Mesenteric fat pad (tissue), 1 donor: ENCODE measurements around the gene AP1G2. TPM values are rescaled to one million over a fixed set of nuclear protein-coding genes. Genes with fewer than 3 reads are reported as not detected.
"Not testable (repeated sequence)": the region's sequence is repeated elsewhere in the genome, so short reads cannot be mapped to it uniquely, and the experiment has no call there.

ENCODE experiments used
- DNase-seq: peaks from one replicate; pipeline ENCODE4 v3.0.0-alpha.2; 2020; ENCODE audit warnings: low spot score
- long read RNA-seq: library from polyadenylated mRNA; unstranded; transcript quantifications from one replicate; pipeline ENCODE4 v2.0.0, GENCODE V29; 2020
- total RNA-seq: library from RNA; stranded (reverse); fragmentation: NEBNext Ultra II Directional; extraction: Animal tissue kit (Norgen Biotek cat#: 25700); gene quantifications from one replicate; pipeline ENCODE4 v1.2.1, GENCODE V29; 2021
- donor health status: DM: yes; HTN: yes; CAD: no.

The AP1G2 gene, protein sequence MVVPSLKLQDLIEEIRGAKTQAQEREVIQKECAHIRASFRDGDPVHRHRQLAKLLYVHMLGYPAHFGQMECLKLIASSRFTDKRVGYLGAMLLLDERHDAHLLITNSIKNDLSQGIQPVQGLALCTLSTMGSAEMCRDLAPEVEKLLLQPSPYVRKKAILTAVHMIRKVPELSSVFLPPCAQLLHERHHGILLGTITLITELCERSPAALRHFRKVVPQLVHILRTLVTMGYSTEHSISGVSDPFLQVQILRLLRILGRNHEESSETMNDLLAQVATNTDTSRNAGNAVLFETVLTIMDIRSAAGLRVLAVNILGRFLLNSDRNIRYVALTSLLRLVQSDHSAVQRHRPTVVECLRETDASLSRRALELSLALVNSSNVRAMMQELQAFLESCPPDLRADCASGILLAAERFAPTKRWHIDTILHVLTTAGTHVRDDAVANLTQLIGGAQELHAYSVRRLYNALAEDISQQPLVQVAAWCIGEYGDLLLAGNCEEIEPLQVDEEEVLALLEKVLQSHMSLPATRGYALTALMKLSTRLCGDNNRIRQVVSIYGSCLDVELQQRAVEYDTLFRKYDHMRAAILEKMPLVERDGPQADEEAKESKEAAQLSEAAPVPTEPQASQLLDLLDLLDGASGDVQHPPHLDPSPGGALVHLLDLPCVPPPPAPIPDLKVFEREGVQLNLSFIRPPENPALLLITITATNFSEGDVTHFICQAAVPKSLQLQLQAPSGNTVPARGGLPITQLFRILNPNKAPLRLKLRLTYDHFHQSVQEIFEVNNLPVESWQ
- total RNA-seq: 32.8 TPM
- long read RNA-seq, transcript AP1G2-202 (22 exons, 2,609 nt): major isoform, 11 of 40 reads
- long read RNA-seq, partial matches to known transcripts: 10 of 40 reads
- long read RNA-seq, other reads (novel, unspliced or antisense): 18 of 40 reads

DNA sequence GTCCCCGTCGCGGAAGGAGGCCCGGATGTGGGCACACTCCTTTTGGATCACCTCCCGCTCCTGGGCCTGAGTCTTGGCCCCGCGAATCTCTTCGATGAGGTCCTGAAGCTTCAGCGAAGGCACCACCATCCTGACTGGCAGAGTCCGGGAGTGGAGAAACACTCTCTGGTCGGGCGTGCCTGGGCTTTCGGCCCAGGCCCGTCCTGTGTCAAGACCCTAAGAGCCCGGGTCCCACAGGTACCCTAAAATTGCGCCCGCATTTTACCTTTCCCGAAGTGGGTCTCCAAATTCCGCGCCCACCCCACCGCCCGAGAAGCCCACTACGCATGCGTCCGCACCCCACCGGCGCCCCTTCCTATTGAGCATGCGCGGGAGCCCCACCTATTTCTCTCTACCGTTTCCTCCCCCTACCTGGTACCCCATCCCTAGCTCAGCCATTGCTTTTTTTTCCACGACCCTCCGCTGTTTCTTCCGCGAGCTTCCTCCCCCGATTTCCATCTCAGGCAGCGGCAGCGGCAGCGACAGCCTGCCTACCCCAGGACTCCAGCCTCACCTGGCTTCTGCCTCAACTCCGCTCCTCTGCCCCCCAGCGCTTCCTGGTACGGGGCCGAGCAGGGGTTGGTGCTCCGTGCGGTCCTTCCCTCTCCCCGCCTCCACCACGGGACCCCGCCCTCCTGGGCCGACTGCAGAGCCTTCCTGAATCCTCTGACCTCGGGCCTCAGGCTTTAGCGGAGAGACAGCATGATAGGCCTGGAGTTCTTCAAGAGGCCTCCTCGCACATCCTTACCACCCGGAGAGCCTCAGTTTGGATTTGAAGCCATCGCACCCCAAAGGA lies at the start of gene AP1G2:
Gene AP1G2, minus strand, starts transcription at position 606 of the 835 bp plus-strand sequence. Its CDS starts 477 bp downstream, at position 129.
- peak; percentile 93 for DNase-seq

DNA sequence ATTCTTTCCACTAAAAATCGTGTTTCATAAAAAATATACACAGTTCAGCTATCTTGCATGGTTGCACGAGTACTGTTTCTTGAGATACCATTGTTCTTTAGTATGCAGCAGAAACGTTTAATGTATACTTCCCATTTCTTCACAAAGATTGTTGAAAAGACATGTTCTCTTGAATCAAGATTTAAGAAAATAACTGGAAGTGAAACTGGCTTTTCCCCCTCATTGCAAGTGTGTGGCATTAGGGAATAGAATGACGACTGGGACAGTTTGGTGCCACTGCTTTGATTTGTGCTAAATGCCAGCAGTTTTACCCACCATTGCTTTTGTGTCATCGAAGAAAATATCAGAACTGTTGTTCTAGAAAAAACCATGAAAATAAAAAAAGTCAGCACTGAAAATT lies 48.3 kb upstream of the AP1G2 start:
- no peak for DNase-seq

DNA sequence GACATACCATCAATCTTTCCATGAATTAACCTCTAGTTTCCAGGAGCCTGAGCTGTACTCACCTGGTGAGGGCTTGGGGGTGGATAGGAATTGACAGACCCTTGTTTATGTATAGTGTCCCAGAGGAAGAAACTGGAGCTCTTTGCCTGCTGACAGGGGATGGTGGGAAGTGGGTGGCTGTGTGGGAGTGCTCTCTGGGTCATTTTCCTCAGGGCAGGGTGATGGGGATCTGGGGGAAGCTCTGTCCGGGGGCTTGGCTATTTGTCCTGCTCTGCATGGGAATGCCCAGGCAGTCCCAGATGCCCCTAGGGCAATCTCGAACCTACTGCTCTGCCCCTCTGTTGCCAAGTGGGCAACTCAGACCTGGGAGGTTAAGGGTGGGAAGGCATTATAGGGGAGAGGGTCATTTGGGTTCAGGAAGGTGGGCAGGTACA lies 46.8 kb upstream of the AP1G2 start:
- no peak for DNase-seq

DNA sequence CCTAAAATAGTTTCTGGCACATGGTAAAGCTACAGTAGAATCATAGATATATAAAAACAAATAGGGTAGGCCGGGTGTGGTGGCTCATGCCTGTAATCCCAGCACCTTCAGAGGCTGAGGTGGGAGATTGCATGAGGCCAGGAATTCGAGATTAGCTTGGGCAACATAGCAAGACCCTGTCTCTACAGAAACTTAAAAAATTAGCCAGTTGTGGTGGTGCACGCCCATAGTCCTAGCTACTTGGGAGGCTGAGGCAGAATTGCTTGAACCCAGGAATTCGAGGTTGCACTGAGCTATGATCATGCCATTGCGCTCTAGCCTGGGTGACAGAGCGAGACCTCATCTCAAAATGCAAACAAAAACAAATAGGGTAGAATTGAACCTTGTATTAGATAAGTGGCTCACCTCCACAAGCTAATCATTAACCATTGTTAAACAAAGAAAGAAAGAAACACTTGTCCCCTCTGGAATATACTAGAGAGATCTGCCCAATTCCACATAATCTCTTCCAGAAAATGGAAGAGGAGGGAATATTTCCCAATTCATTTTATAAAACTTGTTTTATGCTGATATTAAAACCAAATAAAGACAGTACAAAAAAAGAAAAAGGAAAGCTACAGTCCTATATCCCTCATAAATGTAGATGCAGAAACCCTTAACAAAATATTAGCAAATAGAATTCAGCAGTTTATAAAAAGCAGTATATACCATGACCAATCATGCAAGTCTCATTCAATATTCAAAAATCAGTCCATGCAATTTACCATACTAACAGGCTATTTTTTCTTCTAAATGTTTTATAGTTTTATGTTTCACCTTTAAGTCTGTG lies 45.9 kb upstream of the AP1G2 start:
- no peak for DNase-seq

DNA sequence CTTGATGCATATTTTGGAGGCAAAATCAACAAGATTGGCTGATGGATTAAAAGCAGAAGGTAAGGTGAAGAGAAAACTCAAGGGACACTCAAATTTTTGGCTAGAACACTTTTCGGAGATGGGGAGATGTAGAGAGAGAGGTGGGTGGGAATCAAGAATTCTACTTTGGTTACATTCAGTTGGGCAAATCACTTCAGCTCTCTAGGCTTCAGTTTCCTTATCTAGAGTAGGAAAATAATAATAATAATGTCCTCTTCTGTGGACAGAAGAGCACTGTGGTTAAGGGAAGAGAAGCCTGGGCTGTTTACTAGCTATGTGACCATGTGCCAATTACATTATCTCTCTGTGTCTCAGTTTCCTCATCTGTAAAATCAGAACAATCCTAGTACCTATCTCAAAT lies 45.2 kb upstream of the AP1G2 start:
- no peak for DNase-seq

DNA sequence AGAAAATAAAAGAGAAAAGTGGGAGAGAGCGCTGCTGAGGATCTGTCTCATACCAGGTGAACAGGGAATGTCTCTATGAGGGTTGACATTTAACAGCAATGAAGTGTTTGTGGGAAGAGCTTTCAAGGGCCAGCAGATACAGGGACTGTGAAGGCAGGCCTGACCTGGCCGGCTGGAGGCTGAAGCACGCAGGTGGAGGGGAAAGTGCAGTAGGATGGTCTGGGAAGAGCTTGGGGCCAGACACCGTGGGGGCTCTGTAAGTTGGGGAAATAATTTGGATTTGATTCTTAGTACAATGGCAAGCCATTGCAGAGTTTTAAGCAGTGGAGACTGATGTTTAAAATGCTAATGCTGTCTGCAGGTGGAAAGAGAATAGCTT lies 44.8 kb upstream of the AP1G2 start:
- no peak for DNase-seq

DNA sequence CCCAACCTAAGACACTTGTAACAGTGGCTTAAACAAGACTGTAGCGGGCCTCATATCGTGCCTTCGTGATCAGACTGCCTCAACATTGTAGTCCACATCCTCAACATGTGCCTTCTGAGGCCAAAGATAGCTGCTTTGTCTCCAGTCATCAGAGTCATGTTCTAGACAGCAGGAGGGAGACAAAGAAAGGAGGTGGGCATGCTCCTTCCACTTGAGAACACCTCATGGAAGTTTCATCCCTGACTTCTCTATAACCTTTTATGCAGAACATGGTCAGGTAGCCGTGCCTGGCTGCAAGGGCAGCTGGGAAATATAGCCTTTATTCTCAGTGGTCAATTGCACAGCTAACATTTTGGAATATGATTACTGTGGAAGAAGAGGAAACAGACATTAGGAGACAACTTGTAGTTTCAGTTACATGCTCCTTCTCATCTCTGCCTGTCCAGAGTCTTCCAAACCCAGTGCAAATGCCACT lies 43.3 kb upstream of the AP1G2 start:
- DNase-seq: no peak

DNA sequence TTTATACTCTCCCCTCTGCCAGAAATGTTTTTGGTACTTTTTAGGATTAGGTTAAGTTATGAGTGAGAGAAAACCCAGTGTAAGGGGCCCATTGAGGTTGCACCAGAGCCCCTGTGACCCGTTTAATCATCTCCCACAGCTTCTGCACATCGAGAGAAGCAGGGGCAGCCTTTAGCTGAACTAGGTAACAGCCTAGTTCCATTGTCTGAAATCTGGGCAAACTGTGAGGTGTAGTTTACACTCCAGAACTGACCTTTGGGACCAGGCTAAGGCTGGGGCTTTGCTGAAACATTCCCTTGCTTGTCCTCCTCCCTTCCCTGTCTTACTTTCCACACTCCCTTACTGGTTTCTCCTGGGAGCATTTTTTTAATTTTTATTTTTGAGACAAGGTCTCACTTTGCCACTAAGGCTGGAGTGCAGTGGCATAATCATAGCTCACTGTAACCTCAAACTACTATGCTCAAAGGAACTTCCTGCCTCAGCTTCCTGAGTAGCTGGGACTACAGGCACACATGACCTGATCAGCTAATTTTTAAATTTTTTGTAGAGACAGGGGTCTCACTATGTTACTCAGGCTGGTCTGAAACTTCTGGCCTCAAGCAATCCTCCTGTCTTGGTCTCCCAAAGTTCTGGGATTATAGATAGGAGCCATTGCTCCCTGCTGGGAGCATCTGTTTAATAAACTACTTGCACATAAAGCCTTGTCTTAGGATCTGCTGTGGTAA lies 42.7 kb upstream of the AP1G2 start:
- no peak for DNase-seq

DNA sequence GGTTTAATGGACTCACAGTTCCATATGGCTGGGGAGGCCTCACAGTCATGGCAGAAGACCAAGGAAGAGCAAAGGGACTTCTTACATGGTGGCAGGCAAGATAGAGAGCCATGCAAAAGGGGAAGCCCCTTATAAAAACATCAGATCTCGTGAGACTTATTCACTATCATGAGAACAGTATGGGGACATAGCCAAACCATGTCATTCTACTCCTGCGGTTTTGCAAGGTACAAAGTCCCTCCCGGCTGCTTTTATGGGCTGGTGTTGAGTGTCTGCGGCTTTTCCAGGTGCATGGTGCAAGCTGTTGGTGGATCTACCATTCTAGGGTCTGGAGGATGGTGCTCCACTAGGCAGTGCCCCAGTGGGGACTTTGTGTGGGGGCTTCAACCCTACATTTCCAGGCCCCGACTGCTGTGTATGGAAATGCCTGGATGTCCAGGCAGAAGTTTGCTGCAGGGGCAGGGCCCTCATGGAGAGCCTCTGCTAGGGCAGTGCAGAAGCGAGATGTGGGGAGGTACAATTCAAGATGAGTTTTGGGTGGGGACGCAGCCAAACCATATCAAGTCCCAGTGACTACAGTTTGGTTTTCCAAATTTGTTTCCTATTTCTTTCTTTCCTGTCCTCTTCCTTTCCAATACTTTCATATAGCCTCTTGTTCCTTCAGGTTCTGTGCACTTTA lies 42.0 kb upstream of the AP1G2 start:
- DNase-seq: not testable (repeated sequence)

DNA sequence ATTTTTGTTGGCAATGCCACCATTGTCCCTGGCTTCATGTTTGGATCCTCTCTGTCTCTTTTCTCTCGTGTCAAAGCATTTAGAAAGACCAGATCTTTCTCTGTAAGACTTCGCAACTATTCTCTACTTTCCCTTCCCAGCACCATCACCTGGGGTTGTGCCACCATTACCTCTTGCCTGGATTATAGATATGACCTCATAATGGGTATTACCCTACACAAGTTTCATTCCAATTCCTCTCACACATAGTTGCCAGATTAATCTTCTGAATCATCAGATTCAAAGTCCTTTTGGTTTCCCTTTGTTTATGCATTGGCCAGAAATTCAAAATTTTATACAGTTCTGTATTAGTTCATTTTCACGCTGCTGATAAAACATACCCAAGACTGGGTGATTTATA lies 41.4 kb upstream of the AP1G2 start:
- no peak for DNase-seq

DNA sequence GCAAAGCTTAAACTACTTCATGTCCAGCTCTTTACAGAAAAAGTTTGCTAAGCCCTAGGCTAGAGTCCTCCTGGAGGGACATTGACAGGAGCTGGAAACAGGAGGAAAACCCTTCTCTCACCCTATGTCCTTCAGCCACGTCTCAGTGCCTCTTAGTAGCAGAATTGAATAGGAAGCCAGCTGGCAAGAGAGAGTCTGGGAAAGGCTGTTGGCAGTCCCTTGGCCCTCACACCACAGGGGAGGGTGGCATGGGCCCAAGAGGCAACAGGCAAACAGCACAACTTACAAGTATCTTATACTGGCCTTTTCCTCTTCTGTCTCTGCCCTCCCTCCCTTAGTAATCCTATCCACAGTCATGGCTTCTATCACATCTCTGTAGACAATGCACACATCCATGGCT lies 40.9 kb upstream of the AP1G2 start:
- no peak for DNase-seq

DNA sequence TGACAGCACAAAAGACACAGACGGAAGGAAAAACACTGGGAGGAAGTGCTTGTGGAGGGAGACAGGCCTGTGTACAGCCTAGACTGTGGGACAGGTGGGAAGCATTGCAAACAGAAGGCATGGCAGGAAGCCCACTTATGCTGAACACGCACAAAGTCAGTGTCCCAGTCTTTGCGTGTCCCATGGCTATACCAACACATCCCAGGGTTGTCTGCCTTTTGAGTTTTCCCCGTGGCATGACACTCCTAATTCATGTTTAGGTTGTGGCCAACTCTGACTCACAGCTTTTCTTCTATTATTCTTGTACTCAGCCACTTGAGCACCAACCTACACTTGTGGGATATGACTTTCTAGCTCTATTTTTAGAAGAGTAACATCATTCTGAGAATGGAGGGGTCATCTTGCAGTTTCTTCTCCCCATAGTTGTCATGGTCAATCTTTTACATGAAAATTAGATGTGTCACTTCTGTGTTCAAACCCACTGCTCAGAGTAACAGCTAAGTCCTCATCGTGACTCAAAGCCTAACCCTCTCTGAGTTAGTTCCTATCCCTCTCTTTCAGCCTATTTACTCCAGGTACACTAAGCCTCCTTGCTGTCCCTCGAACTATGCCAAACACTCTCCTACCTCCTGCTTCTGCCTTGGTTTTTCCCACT lies 38.5 kb upstream of the AP1G2 start:
- no peak for DNase-seq

DNA sequence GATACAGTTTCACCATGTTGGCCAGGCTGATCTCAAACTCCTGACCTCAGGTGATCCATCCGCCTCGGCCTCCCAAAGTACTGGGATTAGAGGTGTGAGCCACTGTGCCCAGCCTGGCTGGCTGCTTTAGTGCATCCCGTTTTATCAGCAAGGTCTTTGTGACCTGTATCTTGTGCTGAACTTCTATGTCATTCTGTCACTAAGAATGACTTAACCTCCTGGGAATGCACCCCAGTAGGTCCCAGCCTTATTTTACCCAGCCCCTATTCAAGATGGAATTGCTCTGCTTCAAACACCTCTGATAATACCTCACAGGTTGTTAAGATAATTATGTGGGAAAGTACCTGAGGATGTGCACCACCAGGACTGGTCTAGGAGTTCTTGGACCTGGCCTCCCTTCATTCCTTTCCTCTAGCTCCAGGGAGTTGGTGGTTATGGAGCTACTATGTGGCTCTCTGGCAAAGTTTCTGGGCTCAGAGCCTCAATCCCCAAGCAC lies 37.1 kb upstream of the AP1G2 start:
- no peak for DNase-seq

DNA sequence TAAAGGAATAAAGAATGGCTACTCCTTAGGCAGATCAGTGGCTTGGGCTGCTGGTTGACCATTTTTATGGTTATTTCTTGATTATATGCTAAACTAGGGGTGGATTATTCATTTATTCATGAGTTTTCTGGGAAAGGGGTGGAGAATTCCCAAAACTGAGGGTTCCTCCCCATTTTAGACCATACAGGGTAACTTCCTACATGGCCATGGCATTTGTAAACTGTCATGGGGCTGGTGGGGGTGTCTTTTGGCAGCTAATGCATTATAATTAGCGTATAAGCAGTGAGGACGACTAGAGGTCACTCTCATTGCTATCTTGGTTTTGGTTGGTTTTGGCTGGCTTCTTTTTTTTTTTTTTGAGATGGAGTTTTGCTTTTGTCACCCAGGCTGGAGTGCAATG lies 36.6 kb upstream of the AP1G2 start:
- DNase-seq: no peak

DNA sequence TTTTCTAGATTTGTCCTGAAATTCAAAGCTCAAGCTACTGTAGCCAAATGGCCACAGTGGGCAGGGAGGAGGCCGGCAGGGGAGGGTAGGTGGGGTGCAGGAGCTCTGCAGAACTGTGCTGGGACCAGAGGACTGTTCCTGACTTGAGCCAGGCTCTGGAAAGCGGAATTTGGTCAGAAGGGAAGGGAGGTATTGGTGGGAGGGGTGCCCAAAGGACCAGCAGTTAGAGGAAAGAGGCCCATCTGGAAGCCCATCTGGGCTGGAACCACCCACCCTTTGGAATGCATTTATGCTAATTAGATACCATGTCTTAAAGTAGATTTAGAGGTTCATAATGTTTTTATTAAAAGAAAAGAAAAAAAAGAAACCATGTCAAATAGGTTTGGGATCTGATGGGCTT lies 35.5 kb upstream of the AP1G2 start:
- DNase-seq: no peak

DNA sequence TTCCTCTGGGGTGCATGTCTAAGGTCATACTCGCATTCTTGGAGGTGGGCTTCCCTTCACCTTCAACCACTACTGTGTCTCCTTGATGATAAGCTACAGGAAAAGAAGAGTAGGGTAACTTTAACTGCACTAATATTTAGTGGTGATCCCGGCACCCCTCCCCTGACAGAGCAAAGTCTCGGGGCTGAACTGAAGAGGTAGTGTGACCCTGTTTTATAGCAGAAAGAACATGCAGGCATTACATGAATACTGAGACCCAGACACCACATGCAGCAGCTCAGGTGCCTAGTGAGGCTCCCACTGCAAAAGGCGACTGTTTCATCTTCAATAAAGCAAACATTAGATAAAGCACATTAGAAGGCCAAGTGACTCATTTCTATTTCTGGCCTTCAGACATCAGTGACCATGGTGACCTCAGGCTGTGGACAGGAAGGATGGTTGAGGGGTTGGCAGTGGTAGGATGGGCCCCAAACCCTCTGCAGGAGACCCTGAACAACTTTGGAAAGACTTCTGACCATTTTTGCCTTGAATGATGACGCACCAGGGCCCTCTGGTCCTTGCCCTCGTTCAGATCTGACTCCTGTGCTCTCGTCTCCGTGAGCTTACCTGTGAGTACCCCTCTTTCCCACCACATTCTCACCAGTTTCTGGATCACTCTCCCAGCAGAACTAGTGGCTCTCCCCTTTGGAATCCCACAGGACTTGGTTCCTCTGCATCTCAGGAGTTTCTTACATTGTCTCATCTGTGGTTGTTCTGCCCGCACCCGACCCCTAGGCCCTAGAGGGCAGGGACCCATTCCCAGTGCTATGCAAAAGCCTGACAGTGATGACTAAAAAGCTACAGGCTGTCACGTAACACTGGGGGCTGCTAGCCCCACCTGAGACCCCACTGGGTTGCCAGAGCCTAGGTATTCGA lies 34.8 kb upstream of the AP1G2 start:
- no peak for DNase-seq

DNA sequence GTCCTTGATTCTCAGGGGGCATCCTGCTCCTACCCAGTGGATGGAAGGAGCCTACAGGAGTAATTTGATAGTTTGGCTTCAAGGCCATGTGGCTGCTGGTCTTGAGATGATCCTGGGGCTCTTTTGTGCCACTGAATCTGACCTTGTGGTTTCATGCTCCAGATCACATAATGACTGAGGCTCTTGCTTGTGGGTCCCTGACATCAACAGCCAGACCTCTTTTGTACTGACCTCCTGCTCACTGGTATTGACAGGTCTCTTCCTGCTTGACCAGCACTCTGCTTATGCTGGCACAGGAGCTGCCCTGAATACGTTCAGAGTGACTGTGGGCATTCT lies 34.2 kb upstream of the AP1G2 start:
- no peak for DNase-seq
